G401.6 (cell line): Measurements from ENCODE around the gene APCS.

Source experiments
- FAIRE-seq: peaks from 2 replicates; lab custom pipeline; 2012; peaks lifted over from hg19 to GRCh38; lab: Jason Lieb, UNC

The APCS gene, protein sequence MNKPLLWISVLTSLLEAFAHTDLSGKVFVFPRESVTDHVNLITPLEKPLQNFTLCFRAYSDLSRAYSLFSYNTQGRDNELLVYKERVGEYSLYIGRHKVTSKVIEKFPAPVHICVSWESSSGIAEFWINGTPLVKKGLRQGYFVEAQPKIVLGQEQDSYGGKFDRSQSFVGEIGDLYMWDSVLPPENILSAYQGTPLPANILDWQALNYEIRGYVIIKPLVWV

GRCh38 chr1:159587461-159587951 lies at the start of gene APCS:
APCS (plus strand) TSS chr1:159587826; CDS start chr1:159587922, 96 bp downstream.
- no peak for FAIRE-seq

DNA sequence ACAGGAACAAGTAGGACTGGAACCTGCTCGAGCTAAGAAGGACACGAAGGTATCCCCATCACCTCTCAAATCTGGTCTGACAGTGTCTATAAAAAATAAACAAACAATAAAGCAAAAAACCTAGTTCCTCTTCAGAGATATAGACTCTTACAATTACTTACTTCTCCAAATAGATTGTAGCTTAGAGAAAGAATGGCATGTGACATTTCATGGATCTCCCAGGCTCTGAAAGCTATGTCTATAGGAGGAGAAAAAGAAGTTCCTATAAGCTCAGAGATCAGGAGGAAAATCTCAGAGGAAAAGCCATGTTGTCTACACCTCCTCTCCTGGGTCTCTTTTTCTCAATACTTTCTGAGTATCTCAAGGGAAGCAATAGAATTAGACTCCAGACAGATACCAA lies 39.5 kb upstream of the APCS start:
- no peak for FAIRE-seq

DNA sequence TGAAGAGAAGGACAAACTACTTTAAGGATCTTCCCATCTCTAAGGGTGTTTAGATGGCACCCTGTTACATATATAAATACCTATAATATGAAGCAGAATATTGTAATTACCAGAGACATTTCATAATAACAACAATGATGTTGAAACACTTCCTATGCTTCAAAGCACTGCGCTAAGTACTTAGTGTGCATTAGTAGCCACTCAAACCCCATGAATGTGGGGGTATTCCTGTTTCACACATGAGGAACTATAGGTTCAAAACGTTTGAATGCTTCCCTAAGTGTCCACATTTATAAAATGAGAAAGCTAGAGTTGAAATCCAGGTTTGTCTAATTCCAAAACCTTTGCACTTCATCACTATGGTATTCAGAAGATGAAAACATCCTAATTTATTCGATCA lies 33.4 kb upstream of the APCS start:
- no peak for FAIRE-seq

- no peak for FAIRE-seq
Measured at GRCh38 chr1:159554696-159555095, 32.9 kb upstream of the APCS start.

- FAIRE-seq = no peak
Measured at GRCh38 chr1:159556931-159557369, 30.7 kb upstream of the APCS start.

- FAIRE-seq = no peak
Measured at GRCh38 chr1:159560599-159560998, 27.0 kb upstream of the APCS start.

DNA sequence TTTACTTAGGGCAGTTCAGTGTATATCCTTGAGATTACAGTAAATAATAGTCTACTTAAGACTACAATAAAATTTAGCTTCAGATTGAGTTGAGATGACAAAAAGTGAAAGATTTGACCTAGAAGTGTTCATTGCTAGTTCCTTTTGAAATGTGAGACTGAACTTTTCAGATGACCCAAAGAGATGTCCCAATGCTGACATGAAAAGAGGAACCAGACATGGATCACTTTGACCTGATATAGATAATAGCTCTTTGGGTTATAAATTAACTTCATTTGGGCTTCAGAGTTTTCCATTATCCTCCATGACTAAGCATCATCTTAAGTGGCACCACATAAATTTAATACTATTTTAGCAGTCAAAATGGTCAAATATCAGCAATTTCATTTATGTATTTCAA lies 26.1 kb upstream of the APCS start:
- no peak for FAIRE-seq

- no peak for FAIRE-seq
Measured at GRCh38 chr1:159562680-159563079, 24.9 kb upstream of the APCS start.

GRCh38 chr1:159577446-159577845 lies 10.2 kb upstream of the APCS start:
- no peak for FAIRE-seq

DNA sequence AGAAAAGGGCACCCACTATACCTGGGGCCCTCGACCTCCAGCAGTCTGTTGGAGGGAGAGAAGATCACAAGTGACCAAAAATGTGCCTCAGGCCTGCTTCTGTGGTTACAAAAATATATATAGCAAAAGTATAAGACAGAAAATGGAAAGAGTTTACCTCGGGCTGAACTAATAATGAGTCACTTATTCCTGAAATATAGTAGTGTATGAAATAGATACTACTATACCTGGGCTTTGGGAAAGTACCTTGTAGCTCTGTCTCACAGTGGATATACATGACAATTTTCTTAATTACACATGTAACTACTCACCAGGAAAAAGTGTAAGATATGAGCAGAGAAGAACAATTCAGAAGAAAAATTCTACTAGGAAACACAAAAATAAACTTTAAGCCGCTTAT lies 7.3 kb upstream of the APCS start:
- FAIRE-seq = no peak

GRCh38 chr1:159581422-159581821 lies 6.2 kb upstream of the APCS start:
- FAIRE-seq = no peak

DNA sequence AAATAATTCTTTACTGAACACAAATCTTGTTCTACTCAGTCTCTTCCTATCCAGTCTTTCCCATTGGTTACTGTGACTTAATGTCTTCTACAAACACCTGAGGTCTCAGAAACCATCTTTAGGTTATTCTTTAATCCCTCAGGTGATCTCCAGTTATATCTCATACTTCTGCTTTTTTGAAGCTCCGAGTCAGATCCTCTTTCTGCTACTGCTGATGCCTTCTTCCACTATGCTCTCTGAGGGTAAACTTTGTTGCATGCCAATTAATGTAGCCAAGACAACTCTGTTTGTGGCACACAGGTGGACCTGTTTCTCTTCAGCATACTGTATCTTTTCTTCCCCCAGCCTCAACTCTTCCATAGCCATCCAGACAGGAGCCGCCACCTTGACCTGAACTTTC lies 3.1 kb upstream of the APCS start:
- FAIRE-seq = no peak

- no peak for FAIRE-seq
Measured at GRCh38 chr1:159591981-159592380, 4.4 kb downstream of the APCS start.

- FAIRE-seq = no peak
Measured at GRCh38 chr1:159594625-159595405, 7.2 kb downstream of the APCS start.

DNA sequence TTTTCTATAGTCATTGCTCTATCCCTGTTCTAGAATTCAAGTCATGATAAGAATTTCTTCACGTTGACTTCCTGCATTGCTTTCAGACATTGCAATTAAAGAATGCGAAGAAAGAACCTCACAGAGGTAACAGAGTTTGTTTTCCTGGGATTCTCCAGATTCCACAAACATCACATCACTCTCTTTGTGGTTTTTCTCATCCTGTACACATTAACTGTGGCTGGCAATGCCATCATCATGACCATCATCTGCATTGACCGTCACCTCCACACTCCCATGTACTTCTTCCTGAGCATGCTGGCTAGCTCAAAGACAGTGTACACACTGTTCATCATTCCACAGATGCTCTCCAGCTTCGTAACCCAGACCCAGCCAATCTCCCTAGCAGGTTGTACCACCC lies 10.6 kb downstream of the APCS start:
- no peak for FAIRE-seq

DNA sequence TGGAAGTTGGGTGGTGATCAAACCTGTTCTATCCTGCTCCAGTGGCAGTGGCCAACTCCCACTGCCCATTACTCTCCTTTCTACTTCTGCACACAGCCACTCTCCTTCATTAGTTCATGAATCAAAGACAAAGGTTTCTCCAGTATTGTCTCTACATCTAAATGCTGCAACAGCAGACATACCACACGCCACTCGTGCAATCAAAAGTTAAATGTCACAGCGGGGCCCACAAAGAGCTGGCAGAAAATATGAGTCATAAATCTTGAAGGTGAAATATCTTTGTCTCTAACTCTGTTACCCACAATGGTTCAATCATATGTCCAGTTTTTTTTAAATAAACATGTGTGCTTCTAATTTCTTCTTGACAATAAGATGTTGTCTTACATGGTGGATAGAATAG lies 13.3 kb downstream of the APCS start:
- FAIRE-seq = no peak

- no peak for FAIRE-seq
Measured at GRCh38 chr1:159602501-159602999, 14.9 kb downstream of the APCS start.

DNA sequence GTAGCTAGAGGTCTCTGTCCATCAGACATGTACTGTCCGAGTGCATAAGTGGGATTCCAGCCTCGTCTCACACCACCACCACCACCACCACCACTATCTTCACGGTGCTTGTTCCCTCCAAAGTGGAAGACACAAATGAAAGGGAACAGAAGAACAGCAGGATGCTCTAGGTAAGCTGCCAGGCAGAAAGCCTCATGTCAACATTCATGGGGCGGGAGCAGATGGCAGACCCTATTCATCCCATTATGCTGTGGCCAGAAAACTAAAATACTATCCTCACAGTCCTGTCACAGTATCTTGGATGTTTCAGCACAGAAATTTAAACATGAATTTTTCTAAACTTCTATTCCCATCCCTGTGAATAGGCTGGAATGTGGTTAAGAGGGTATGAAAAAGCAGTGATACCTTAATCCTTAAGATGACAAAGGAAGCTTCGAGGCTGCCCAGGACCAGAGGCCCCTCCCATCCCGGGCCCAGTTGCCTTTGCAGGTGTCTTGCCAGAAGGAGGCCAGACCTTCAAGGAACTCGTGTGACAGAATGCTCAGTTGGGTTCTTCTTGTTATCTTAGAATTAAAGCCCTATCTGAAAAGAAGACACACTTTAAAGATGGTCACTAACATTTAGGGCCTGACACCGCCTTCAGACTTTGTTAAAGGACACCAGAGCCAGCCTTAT lies 24.7 kb downstream of the APCS start:
- FAIRE-seq = no peak

DNA sequence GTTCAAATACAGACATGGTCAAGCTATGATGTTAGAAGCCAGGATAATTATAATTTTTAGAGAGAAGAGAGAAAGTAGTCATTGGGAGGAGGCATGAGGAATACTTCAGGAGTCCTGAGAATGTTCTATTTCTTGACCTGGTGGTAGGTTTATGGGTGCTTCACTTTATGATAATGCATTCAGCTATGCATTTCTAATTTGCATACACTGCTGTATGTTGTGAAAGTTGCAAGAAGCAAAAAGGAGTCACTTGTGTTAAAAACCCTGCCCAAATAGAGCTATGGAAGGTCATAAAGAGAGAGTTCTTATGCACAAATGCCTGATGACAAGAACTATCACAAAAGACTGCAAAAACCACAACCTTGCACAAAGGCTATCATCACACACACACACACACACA lies 45.3 kb downstream of the APCS start:
- FAIRE-seq = no peak
